DOHH2 (cell line): ENCODE data around the gene ITPR3.

Experiments used
- H3F3A ChIP-seq: fragments of 200-600 bp; sonication (generic), shearing (Covaris generic); 2 replicates; pipeline ENCODE4 v1.6.0; 2016; ENCODE audit warnings: antibody characterized with exemption, mild to moderate bottlenecking; ENCODE audit not compliant: control insufficient read depth, insufficient read depth
- H3K27ac ChIP-seq: fragments of 200-600 bp; sonication (generic); 2 replicates; pipeline ENCODE4 v1.5.1; 2014; ENCODE audit warnings: low read depth, mild to moderate bottlenecking, low read length, moderate library complexity
- H3K27me3 ChIP-seq: fragments of 200-600 bp; sonication (generic); 2 replicates; pipeline ENCODE4 v1.6.1; 2014; ENCODE audit warnings: mild to moderate bottlenecking, low read length, mixed read lengths; ENCODE audit not compliant: control insufficient read depth
- H3K36me3 ChIP-seq: fragments of 200-600 bp; sonication (generic); 2 replicates; pipeline ENCODE4 v1.6.1; 2014; ENCODE audit warnings: mild to moderate bottlenecking, low read length, moderate library complexity, mixed read lengths; ENCODE audit not compliant: control insufficient read depth
- H3K4me1 ChIP-seq: fragments of 200-600 bp; sonication (generic); 2 replicates; pipeline ENCODE4 v1.6.1; 2014; ENCODE audit warnings: mild to moderate bottlenecking, low read length, mixed read lengths; ENCODE audit not compliant: control insufficient read depth
- H3K4me2 ChIP-seq: fragments of 200-600 bp; sonication (generic); 2 replicates; pipeline ENCODE4 v1.6.0; 2014; ENCODE audit warnings: mild to moderate bottlenecking, low read length, moderate library complexity
- H3K4me3 ChIP-seq: fragments of 200-600 bp; sonication (generic); 2 replicates; pipeline ENCODE4 v1.5.1; 2014; ENCODE audit warnings: mild to moderate bottlenecking, low read length, mixed read lengths
- H3K79me2 ChIP-seq: fragments of 200-600 bp; sonication (generic); 2 replicates; pipeline ENCODE4 v1.6.1; 2014; ENCODE audit warnings: mild to moderate bottlenecking, low read length, mixed read lengths; ENCODE audit not compliant: control insufficient read depth
- H3K9me2 ChIP-seq: fragments of 200-600 bp; sonication (generic); replicated peaks from 2 replicates; pipeline ENCODE4 v1.6.1; 2014; ENCODE audit warnings: mild to moderate bottlenecking, low read length, mixed read lengths; ENCODE audit not compliant: control insufficient read depth
- H3K9me3 ChIP-seq: fragments of 200-600 bp; sonication (generic); 2 replicates; pipeline ENCODE4 v1.6.1; 2014; ENCODE audit warnings: antibody characterized with exemption, low read length, mixed read lengths; ENCODE audit not compliant: control insufficient read depth, insufficient read depth
- H4K20me1 ChIP-seq: fragments of 200-600 bp; sonication (generic); 2 replicates; pipeline ENCODE4 v1.6.0; 2014; ENCODE audit warnings: low read depth, mild to moderate bottlenecking, antibody characterized with exemption, low read length, moderate library complexity; ENCODE audit not compliant: control insufficient read depth, insufficient read depth
- CTCF ChIP-seq: fragments of 200-600 bp; sonication (generic); IDR thresholded peaks from one replicate; pipeline ENCODE4 v1.5.1; 2014; ENCODE audit warnings: antibody characterized with exemption, mild to moderate bottlenecking, low read depth, low read length; ENCODE audit not compliant: poor library complexity, severe bottlenecking
- EZH2phosphoT487 ChIP-seq: fragments of 200-600 bp; sonication (generic); IDR thresholded peaks from 2 replicates; pipeline ENCODE4 v1.6.1; 2017; ENCODE audit warnings: borderline replicate concordance, mild to moderate bottlenecking, antibody characterized with exemption, low read length, moderate library complexity, mixed read lengths

ITPR3 gene

GRCh38 chr6:33740794-33741193 is 119.7 kb downstream of the ITPR3 start:
- no peaks in the 10 kb centered on the region for H3K9me3 ChIP-seq
- TF ChIP-seq EZH2phosphoT487: no peak
- TF ChIP-seq CTCF: no peak
- no peaks in the 10 kb centered on the region for H3F3A ChIP-seq
- no peaks in the 10 kb centered on the region for H3K36me3 ChIP-seq
- no peaks in the 10 kb centered on the region for H3K9me2 ChIP-seq
- no peaks in the 10 kb centered on the region for H3K79me2 ChIP-seq
- no peak overlapping the region for H3K4me2 ChIP-seq
- no peak overlapping the region for H3K27ac ChIP-seq
- no peaks in the 10 kb centered on the region for H4K20me1 ChIP-seq
- peaks cover 26% of the 10 kb centered on the region for H3K27me3 ChIP-seq
- H3K4me1 ChIP-seq: no peaks in the 10 kb centered on the region
- no peak overlapping the region for H3K4me3 ChIP-seq

- Histone ChIP-seq H4K20me1 (no peaks in the 10 kb centered on the region), H3K4me1 (no peaks in the 10 kb centered on the region), H3K9me3 (no peaks in the 10 kb centered on the region), H3K36me3 (no peaks in the 10 kb centered on the region), H3K4me2 (no peak overlapping the region), H3K79me2 (no peaks in the 10 kb centered on the region), H3F3A (no peaks in the 10 kb centered on the region), H3K27ac (no peak overlapping the region), H3K9me2 (no peaks in the 10 kb centered on the region), H3K27me3 (peaks cover 26% of the 10 kb centered on the region), H3K4me3 (no peak overlapping the region)
- no peak for TF ChIP-seq EZH2phosphoT487
- no peak for TF ChIP-seq CTCF
Measured at GRCh38 chr6:33742092-33742491, 121.0 kb downstream of the ITPR3 start.

GRCh38 chr6:33742837-33743236 is 121.7 kb downstream of the ITPR3 start:
- H3K79me2 ChIP-seq: no peaks in the 10 kb centered on the region
- no peaks in the 10 kb centered on the region for H3F3A ChIP-seq
- peaks cover 26% of the 10 kb centered on the region for H3K27me3 ChIP-seq
- no peaks in the 10 kb centered on the region for H4K20me1 ChIP-seq
- no peak overlapping the region for H3K27ac ChIP-seq
- no peaks in the 10 kb centered on the region for H3K9me3 ChIP-seq
- H3K4me3 ChIP-seq: no peak overlapping the region
- H3K9me2 ChIP-seq: no peaks in the 10 kb centered on the region
- TF ChIP-seq EZH2phosphoT487: no peak
- H3K4me2 ChIP-seq: no peak overlapping the region
- no peaks in the 10 kb centered on the region for H3K36me3 ChIP-seq
- H3K4me1 ChIP-seq: no peaks in the 10 kb centered on the region

- H3K27ac ChIP-seq: no peak overlapping the region
- no peaks in the 10 kb centered on the region for H3F3A ChIP-seq
- no peaks in the 10 kb centered on the region for H3K4me1 ChIP-seq
- H3K9me2 ChIP-seq: no peaks in the 10 kb centered on the region
- no peak overlapping the region for H3K4me3 ChIP-seq
- no peaks in the 10 kb centered on the region for H3K36me3 ChIP-seq
- H3K27me3 ChIP-seq: peaks cover 27% of the 10 kb centered on the region
- H3K9me3 ChIP-seq: no peaks in the 10 kb centered on the region
- no peaks in the 10 kb centered on the region for H4K20me1 ChIP-seq
- no peaks in the 10 kb centered on the region for H3K79me2 ChIP-seq
- TF ChIP-seq CTCF: peak; percentile 98
- TF ChIP-seq EZH2phosphoT487: no peak
- no peak overlapping the region for H3K4me2 ChIP-seq
Measured at GRCh38 chr6:33744001-33744848, 123.1 kb downstream of the ITPR3 start.
